Measurements from ENCODE around the gene RNF213.

GRCh38 chr17:80414508-80414802 is 153.8 kb downstream of the RNF213 start:
- TF ChIP-seq EZH2 (IDR thresholded peaks at IDR 0.05; ENCODE audit: low read depth) (no peak), CTCF (conservative IDR thresholded peaks at IDR 0.05) (no peak)

Measured in PC-9 (cell line).